ENCODE data around the gene TMEM63C. TPM values are rescaled to one million over a fixed set of nuclear protein-coding genes. Genes with fewer than 3 reads are reported as not detected.
A peak's percentile ranks its signal among the peaks of the same experiment; 100 is the strongest.

TMEM63C gene
- total RNA-seq, 1 donor from 2014 or later: 39.9 TPM

- Mint-ChIP-seq H3K27me3 (ENCODE audit: unreplicated experiment) (peaks cover 20% of the 10 kb centered on the region), H3K27ac (ENCODE audit: unreplicated experiment) (no peak overlapping the region), H3K36me3 (ENCODE audit: unreplicated experiment) (peaks cover 5% of the 10 kb centered on the region), H3K9me3 (ENCODE audit: unreplicated experiment) (peaks cover 1% of the 10 kb centered on the region), H3K4me3 (ENCODE audit: unreplicated experiment) (no peak overlapping the region), H3K4me1 (ENCODE audit: low read depth, unreplicated experiment) (peaks cover 10% of the 10 kb centered on the region)
- DNase-seq: peak; percentile 38
- TF ChIP-seq, protein P1, sequence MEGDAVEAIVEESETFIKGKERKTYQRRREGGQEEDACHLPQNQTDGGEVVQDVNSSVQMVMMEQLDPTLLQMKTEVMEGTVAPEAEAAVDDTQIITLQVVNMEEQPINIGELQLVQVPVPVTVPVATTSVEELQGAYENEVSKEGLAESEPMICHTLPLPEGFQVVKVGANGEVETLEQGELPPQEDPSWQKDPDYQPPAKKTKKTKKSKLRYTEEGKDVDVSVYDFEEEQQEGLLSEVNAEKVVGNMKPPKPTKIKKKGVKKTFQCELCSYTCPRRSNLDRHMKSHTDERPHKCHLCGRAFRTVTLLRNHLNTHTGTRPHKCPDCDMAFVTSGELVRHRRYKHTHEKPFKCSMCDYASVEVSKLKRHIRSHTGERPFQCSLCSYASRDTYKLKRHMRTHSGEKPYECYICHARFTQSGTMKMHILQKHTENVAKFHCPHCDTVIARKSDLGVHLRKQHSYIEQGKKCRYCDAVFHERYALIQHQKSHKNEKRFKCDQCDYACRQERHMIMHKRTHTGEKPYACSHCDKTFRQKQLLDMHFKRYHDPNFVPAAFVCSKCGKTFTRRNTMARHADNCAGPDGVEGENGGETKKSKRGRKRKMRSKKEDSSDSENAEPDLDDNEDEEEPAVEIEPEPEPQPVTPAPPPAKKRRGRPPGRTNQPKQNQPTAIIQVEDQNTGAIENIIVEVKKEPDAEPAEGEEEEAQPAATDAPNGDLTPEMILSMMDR (IDR thresholded peaks at IDR 0.05; ENCODE audit: partially characterized antibody, unreplicated experiment): no peak
Measured at GRCh38 chr14:77270361-77271112, 88.9 kb downstream of the TMEM63C start.

DNA sequence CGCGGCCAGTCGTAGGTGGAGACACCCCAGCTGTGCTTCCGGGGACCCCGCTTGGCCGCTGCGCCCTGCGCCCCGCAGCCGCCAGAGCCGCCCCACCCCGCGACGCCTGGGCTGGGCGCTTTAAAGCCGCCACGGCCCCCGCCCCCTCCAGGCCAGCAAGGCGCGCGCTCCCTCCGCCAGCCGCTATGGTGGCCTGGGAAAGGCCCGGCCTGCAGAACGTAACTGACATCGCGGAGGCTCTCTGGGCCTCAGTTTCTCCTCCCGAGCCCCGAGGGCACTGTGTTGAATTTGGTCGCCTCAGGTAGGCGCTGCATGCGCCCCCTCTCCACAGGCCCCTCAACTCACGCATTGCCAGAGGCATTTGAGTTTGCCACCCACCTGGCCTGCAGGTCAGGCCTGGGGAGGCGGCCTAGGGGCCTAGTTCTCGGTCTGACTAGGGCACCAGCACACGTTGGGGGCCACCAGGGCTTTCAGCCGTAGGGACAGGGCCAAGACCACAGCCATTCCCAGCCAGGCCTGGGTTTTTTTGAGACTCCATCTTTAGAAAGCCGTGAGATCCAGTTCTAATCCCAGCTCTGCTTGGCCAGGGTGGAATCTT lies 89.6 kb downstream of the TMEM63C start, which contains the start of gene NGB:
NGB (minus strand) TSS at position 94 of the 598 bp plus-strand sequence. CDS start 269 bp downstream, outside the sequence.
- H3K4me3 Mint-ChIP-seq (ENCODE audit: unreplicated experiment): peak within 1 kb of the TSS; percentile 70
- TF ChIP-seq, protein P1 (IDR thresholded peaks at IDR 0.05; ENCODE audit: partially characterized antibody, unreplicated experiment): no peak

DNA sequence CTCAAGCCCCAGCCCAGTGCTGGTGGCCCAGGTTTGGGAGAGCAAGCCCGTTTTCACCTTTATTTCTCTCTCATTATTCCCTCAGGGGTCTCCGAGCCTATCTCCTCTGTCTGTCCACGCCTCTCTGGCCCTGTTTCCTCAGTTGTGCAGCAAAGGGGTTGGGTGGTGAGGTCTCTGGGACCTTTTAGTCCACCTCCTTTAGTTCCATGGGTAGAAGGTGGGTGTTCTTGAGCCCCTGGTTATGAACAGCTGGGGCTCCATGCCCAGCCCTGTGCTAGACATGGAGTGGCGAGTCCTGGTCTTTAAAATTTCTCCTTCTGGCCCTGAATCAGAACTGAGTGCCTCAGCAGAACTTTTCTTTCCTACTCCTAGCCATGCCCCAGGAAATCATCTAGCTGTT lies 90.7 kb downstream of the TMEM63C start:
- Mint-ChIP-seq H3K27ac (ENCODE audit: unreplicated experiment) (no peak overlapping the region), H3K4me1 (ENCODE audit: low read depth, unreplicated experiment) (peaks cover 18% of the 10 kb centered on the region), H3K4me3 (ENCODE audit: unreplicated experiment) (no peak overlapping the region), H3K27me3 (ENCODE audit: unreplicated experiment) (peaks cover 18% of the 10 kb centered on the region), H3K36me3 (ENCODE audit: unreplicated experiment) (peaks cover 5% of the 10 kb centered on the region), H3K9me3 (ENCODE audit: unreplicated experiment) (peaks cover 1% of the 10 kb centered on the region)
- TF ChIP-seq, protein P1 (IDR thresholded peaks at IDR 0.05; ENCODE audit: partially characterized antibody, unreplicated experiment): no peak
- DNase-seq: no peak

More for the DNA sequence above, 89.6 kb downstream of the TMEM63C start, which contains the start of gene NGB:
- Mint-ChIP-seq H3K9me3 (ENCODE audit: unreplicated experiment) (peaks cover 1% of the 10 kb centered on the region), H3K4me1 (ENCODE audit: low read depth, unreplicated experiment) (peaks cover 17% of the 10 kb centered on the region), H3K36me3 (ENCODE audit: unreplicated experiment) (peaks cover 5% of the 10 kb centered on the region), H3K27me3 (ENCODE audit: unreplicated experiment) (peaks cover 20% of the 10 kb centered on the region), H3K27ac (ENCODE audit: unreplicated experiment) (no peak within 1 kb of the TSS)
- no peak for DNase-seq

GRCh38 chr14:77273796-77274195 lies 92.2 kb downstream of the TMEM63C start:
- Mint-ChIP-seq H3K27me3 (ENCODE audit: unreplicated experiment) (peaks cover 11% of the 10 kb centered on the region), H3K36me3 (ENCODE audit: unreplicated experiment) (no peaks in the 10 kb centered on the region), H3K9me3 (ENCODE audit: unreplicated experiment) (no peaks in the 10 kb centered on the region), H3K27ac (ENCODE audit: unreplicated experiment) (no peak overlapping the region), H3K4me1 (ENCODE audit: low read depth, unreplicated experiment) (peaks cover 18% of the 10 kb centered on the region), H3K4me3 (ENCODE audit: unreplicated experiment) (no peak overlapping the region)
- TF ChIP-seq, protein P1 (IDR thresholded peaks at IDR 0.05; ENCODE audit: partially characterized antibody, unreplicated experiment): no peak
- no peak for DNase-seq

Measured in glutamatergic neuron (in vitro differentiated cells).